ENCODE data around the gene FAM20B.
"Not testable (repeated sequence)": the region's sequence is repeated elsewhere in the genome, so short reads cannot be mapped to it uniquely, and the experiment has no call there.

Gene FAM20B

GRCh38 chr1:179025975-179026812 lies 500 bp downstream of the FAM20B start:
- DNase-seq = no peak

DNA sequence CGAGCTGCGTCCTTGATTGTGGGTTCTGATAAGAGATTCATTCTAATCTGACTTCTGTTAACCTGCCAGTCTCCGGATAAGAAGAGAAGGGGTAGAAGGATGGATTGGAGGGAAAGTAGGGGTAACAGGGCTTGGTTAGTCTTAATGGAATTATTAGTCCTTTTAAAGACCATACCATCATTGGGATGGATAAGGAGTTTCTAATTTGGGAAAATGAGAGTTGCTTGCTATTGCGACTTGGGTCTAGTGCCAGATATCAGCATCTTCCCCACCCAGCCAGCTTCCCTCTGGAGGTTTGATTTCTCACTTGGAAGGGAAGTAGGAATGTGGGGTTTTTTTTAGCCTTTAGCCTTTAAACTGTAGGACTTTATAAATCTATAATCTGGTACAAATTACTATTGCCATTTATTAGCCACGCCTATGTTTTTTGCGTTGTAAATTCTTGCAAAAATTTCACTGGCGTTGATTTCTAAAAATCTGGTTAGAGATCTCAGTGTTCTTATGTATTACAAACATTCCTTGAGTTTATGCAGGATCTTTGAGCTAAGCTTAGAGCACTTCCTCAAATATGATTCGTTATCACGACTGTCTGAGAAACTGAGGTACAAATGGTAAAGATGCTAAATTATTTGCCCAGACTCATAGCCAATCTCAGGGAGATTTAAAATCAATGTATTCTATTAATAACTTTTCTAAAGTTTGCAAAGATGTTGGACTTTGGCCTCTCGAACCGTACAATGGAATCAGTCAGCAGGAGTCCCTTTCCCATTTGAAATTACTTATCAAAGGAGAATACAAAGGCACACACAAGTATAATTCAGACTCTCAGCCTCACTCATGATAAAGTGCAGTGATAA lies 1.3 kb downstream of the FAM20B start:
- DNase-seq = no peak

- no peak for DNase-seq
These were observed 3.6 kb downstream of the FAM20B start for GRCh38 chr1:179029321-179029759.

- no peak for DNase-seq
These were observed 4.4 kb downstream of the FAM20B start for GRCh38 chr1:179030130-179030529.

GRCh38 chr1:179030683-179031082 lies 5.0 kb downstream of the FAM20B start:
- DNase-seq = no peak

DNA sequence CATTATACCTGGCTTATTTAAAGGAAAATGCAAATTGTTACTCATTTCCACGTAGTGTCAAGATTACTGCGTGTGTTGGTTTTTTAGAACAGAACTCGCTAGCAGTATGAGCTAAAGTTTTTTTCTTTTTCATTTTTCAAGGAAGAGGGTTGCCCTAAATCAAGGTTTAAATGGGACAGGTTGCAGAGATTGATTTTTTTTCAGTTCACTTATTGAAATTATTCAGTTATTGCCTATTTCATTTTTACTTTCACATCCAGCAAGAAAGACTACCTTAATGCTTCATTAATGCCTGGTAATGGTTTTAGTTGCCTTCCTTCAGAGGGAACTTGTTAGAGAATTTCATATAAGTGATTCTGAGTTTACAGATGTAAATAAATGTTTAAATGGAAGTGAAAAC lies 5.6 kb downstream of the FAM20B start:
- no peak for DNase-seq

DNA sequence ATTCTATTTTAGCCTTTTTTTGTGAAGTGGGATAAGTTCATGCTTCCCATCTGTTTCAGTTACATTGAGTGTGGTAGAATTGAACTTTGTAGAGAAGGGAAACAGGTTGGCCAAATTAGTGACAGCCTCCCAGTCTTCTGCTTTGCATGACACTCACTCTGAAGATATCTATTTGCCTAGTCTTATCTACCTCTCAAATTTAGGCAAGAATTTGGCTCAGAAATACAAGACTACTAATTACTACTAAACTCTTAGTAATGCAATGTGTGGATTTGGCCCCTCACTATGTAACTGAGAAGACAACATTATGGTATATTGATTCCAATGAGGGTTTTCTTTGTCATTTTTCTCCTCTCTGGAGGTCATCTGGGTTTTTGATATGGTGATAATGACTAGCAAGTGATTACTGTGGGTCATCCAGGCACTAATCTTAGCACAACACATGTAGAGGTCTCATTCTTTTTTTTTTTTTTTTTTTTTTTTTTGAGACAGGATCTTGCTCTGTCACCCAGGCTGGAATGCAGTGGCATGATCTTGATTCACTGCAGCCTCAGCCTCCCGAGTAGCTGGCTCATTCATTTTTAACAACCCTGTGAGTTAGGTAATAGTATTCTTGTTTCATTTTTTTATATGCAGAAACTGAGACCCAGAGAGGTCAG lies 6.3 kb downstream of the FAM20B start:
- DNase-seq = no peak

DNA sequence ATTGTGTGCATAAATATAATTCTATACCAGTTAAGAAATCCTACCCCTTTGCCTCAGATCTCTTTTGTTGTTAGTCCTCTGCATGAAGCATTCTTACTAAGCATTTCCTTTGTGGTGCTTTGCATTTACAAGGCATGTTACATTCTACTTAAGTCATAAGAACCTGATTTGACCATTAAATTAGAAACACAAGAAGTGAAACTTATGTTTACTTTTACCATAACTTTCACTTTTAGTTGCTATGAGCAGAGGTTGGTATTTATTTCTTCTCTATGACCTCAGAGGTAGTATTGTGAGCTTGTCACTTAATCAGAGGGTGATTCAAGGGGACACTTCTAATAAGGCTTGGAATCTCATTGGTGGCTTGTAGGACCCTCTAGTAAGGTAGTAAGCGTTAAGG lies 9.0 kb downstream of the FAM20B start:
- no peak for DNase-seq

DNA sequence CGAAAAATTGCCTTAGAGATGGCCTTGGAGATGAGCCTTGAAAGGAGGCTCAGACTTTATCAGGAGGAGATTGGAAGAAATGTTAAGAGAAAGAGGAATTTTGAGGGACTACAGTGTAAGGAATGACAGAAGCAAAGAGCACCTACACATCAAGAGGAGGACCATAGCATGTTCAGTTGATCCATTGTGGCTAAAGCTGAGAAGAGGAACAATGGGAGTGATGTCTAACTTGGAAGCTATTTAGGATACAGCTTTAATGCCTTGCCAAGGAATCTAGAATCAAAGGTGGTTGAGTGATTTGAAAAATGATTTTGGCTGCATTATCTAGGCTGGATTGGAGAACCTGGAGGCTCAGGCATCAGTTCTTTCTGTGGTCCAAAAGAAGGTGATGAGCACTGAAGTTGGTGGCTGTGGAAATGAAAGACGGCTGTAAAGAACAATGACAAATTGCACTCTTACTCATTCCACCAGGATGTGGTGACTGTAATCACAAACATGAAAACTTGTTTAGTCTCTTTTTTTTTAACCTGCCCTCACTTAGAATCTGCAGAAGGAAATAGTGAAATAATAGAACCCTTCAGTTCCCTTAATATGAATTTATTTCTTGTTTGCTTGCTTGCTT lies 11.3 kb downstream of the FAM20B start:
- no peak for DNase-seq

- no peak for DNase-seq
These were observed 13.0 kb downstream of the FAM20B start for GRCh38 chr1:179038528-179039281.

- not testable (repeated sequence) for DNase-seq
These were observed 13.9 kb downstream of the FAM20B start for GRCh38 chr1:179039502-179040174.

- DNase-seq = not testable (repeated sequence)
These were observed 14.5 kb downstream of the FAM20B start for GRCh38 chr1:179040175-179040551.

DNA sequence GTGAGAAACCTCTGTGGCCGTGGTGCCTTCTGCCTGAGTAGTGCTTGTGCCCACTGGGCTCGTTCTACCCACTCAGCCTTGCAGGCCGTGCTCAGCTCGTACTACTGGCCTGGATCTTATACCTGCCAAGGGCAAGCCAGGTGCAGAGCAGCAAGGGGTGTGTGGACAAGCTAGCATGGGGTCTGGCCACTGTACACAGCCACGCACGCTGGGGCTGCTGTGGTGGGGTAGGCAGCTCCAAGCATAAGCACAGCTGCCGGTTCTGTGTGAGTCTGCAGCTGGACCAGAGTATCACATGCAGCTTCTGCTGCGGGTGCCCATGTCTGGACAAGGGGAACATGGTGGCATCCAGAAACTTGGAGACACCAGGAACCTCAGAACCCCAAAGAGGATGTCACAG lies 16.4 kb downstream of the FAM20B start:
- DNase-seq = no peak

DNA sequence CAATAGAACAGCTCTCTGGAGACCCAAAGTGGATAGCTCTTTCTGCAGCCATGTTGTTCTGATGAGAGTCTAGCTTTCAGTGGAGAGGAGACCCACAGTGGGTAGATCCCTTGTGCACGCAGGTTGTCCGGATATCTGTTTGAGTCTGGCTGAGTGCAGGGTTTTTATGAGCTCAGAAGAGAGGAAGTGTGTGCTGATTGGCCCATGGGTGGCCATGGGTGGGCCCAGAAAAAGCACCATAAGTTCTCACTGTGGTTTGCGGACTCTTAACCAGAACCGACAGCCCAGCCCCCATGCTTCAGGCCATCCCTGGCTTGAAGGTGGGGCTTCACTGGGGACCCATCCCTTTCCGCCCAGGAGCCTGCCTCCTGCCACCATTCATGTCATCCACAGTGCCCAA lies 17.0 kb downstream of the FAM20B start:
- DNase-seq = no peak

DNA sequence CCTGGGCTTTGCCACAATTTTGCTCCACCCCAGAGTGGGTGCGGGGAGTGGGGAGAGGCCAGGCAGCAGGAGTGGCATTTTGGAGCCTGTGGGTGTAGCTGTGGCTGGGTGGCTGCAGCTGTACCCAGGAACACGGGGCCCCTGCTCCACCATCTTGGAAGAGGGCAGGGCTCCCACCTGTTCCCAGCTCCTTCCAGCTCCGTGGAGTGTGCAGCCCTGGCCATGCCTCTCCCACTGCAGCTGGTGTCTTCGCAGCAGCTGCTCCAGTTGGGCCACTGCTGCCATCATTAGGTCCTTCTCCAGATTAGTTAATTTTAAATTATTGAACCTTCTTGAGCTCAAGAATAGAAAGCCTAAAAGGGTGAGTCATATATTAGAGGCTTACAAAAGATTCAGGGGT lies 17.6 kb downstream of the FAM20B start:
- DNase-seq = no peak

DNA sequence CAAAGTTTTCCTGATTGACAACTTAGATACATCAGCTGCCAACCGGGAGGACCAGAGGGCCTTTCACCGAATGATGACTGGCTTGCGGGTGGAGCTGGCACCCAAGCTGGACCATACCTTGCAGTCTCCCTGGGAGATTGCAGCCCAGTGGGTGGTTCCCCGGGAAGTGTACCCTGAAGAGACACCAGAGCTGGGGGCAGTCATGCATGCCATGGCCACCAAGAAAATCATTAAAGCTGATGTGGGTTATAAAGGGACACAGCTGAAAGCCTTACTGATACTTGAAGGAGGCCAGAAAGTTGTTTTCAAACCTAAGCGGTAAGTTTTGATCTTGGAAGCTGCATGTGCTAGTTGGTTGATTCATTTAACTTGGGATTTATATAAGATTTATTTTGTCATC lies 18.2 kb downstream of the FAM20B start:
- no peak for DNase-seq

GRCh38 chr1:179046808-179047635 lies 21.3 kb downstream of the FAM20B start:
- no peak for DNase-seq

- no peak for DNase-seq
These were observed 21.9 kb downstream of the FAM20B start for GRCh38 chr1:179047636-179047997.

- no peak for DNase-seq
These were observed 22.8 kb downstream of the FAM20B start for GRCh38 chr1:179048339-179049124.

DNA sequence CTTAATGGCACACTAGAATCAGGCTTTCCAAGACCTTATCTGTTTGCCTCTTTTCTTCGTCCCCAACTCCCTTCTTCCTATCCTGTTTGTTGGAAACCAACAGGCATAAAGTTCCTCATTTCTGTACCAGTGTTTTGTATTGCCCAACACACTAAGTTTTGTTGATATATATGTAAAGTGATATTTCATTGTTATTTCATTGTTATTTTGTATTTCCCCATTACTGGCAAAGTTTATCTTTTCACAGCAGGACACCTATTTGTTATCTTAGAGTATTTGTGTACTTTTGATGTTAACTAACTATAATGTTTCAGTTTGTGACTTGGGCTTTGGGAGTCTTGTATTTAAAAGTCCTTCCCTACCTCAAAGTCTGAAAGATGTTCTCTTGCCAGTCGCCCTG lies 27.1 kb downstream of the FAM20B start:
- DNase-seq = no peak

All from NCI-H2029 treated with DMSO at 0.1 percent for 48 hours (cell line).